ENCODE results near the gene AMD1.
A peak's percentile ranks its signal among the peaks of the same experiment; 100 is the strongest.

The AMD1 gene

GRCh38 chr6:110858016-110858415 is 16.6 kb upstream of the AMD1 start:
- Histone ChIP-seq H3K4me3 (ENCODE audit: low read length) (no peak overlapping the region), H3K9me3 (ENCODE audit: control insufficient read depth, low read length) (no peaks in the 10 kb centered on the region), H3K36me3 (ENCODE audit: control insufficient read depth, insufficient read depth, low read length) (no peaks in the 10 kb centered on the region), H3K27me3 (ENCODE audit: control insufficient read depth, insufficient read depth, low read length) (no peaks in the 10 kb centered on the region), H3K9ac (ENCODE audit: low read length) (no peak overlapping the region), H3K4me1 (ENCODE audit: control insufficient read depth, insufficient read depth, low read length) (no peaks in the 10 kb centered on the region)

GRCh38 chr6:110858562-110859214 is 15.9 kb upstream of the AMD1 start:
- Histone ChIP-seq H3K9ac (ENCODE audit: low read length) (no peak overlapping the region), H3K4me1 (ENCODE audit: control insufficient read depth, insufficient read depth, low read length) (no peaks in the 10 kb centered on the region), H3K4me3 (ENCODE audit: low read length) (no peak overlapping the region)

GRCh38 chr6:110859335-110859792 is 15.2 kb upstream of the AMD1 start:
- H3K36me3 ChIP-seq (ENCODE audit: control insufficient read depth, insufficient read depth, low read length), result no peaks in the 10 kb centered on the region

More at GRCh38 chr6:110858562-110859214, 15.9 kb upstream of the AMD1 start:
- Histone ChIP-seq H3K27me3 (ENCODE audit: control insufficient read depth, insufficient read depth, low read length) (no peaks in the 10 kb centered on the region), H3K9me3 (ENCODE audit: control insufficient read depth, low read length) (no peaks in the 10 kb centered on the region), H3K36me3 (ENCODE audit: control insufficient read depth, insufficient read depth, low read length) (no peaks in the 10 kb centered on the region)

GRCh38 chr6:110864824-110865223 is 9.8 kb upstream of the AMD1 start:
- Histone ChIP-seq H3K4me1 (ENCODE audit: control insufficient read depth, insufficient read depth, low read length) (no peaks in the 10 kb centered on the region), H3K4me3 (ENCODE audit: low read length) (no peak overlapping the region), H3K9ac (ENCODE audit: low read length) (no peak overlapping the region), H3K36me3 (ENCODE audit: control insufficient read depth, insufficient read depth, low read length) (no peaks in the 10 kb centered on the region), H3K27me3 (ENCODE audit: control insufficient read depth, insufficient read depth, low read length) (no peaks in the 10 kb centered on the region), H3K9me3 (ENCODE audit: control insufficient read depth, low read length) (no peaks in the 10 kb centered on the region)

More at GRCh38 chr6:110859335-110859792, 15.2 kb upstream of the AMD1 start:
- Histone ChIP-seq H3K4me3 (ENCODE audit: low read length) (no peak overlapping the region), H3K9me3 (ENCODE audit: control insufficient read depth, low read length) (no peaks in the 10 kb centered on the region), H3K9ac (ENCODE audit: low read length) (no peak overlapping the region), H3K27me3 (ENCODE audit: control insufficient read depth, insufficient read depth, low read length) (no peaks in the 10 kb centered on the region), H3K4me1 (ENCODE audit: control insufficient read depth, insufficient read depth, low read length) (no peaks in the 10 kb centered on the region)

GRCh38 chr6:110874880-110875547 is 429 bp downstream of the AMD1 start:
- Histone ChIP-seq H3K27me3 (ENCODE audit: control insufficient read depth, insufficient read depth, low read length) (no peaks in the 10 kb centered on the region), H3K9ac (ENCODE audit: low read length) (peak overlapping the region; percentile 70), H3K36me3 (ENCODE audit: control insufficient read depth, insufficient read depth, low read length) (no peaks in the 10 kb centered on the region), H3K4me3 (ENCODE audit: low read length) (peak overlapping the region; percentile 91), H3K4me1 (ENCODE audit: control insufficient read depth, insufficient read depth, low read length) (peaks cover 34% of the 10 kb centered on the region), H3K9me3 (ENCODE audit: control insufficient read depth, low read length) (no peaks in the 10 kb centered on the region)

GRCh38 chr6:110875548-110876169 is 1.1 kb downstream of the AMD1 start:
- H3K27me3 ChIP-seq (ENCODE audit: control insufficient read depth, insufficient read depth, low read length), result no peaks in the 10 kb centered on the region
- H3K4me1 ChIP-seq (ENCODE audit: control insufficient read depth, insufficient read depth, low read length), result peaks cover 34% of the 10 kb centered on the region
- no peaks in the 10 kb centered on the region for H3K36me3 ChIP-seq (ENCODE audit: control insufficient read depth, insufficient read depth, low read length)
- peak overlapping the region; percentile 91 for H3K4me3 ChIP-seq (ENCODE audit: low read length)
- H3K9ac ChIP-seq (ENCODE audit: low read length), result peak overlapping the region; percentile 70
- H3K9me3 ChIP-seq (ENCODE audit: control insufficient read depth, low read length), result no peaks in the 10 kb centered on the region

- Histone ChIP-seq H3K4me3 (ENCODE audit: low read length) (peak overlapping the region; percentile 91), H3K9me3 (ENCODE audit: control insufficient read depth, low read length) (no peaks in the 10 kb centered on the region), H3K27me3 (ENCODE audit: control insufficient read depth, insufficient read depth, low read length) (no peaks in the 10 kb centered on the region), H3K4me1 (ENCODE audit: control insufficient read depth, insufficient read depth, low read length) (peaks cover 36% of the 10 kb centered on the region), H3K36me3 (ENCODE audit: control insufficient read depth, insufficient read depth, low read length) (no peaks in the 10 kb centered on the region), H3K9ac (ENCODE audit: low read length) (peak overlapping the region; percentile 70)
Measured at GRCh38 chr6:110876170-110876773, 1.7 kb downstream of the AMD1 start.

GRCh38 chr6:110876806-110877564 is 2.4 kb downstream of the AMD1 start:
- Histone ChIP-seq H3K9me3 (ENCODE audit: control insufficient read depth, low read length) (no peaks in the 10 kb centered on the region), H3K4me1 (ENCODE audit: control insufficient read depth, insufficient read depth, low read length) (peaks cover 42% of the 10 kb centered on the region), H3K36me3 (ENCODE audit: control insufficient read depth, insufficient read depth, low read length) (no peaks in the 10 kb centered on the region), H3K4me3 (ENCODE audit: low read length) (peak overlapping the region; percentile 91), H3K9ac (ENCODE audit: low read length) (peak overlapping the region; percentile 70), H3K27me3 (ENCODE audit: control insufficient read depth, insufficient read depth, low read length) (no peaks in the 10 kb centered on the region)

- Histone ChIP-seq H3K4me3 (ENCODE audit: low read length) (peak overlapping the region; percentile 3), H3K27me3 (ENCODE audit: control insufficient read depth, insufficient read depth, low read length) (no peaks in the 10 kb centered on the region), H3K9ac (ENCODE audit: low read length) (no peak overlapping the region), H3K4me1 (ENCODE audit: control insufficient read depth, insufficient read depth, low read length) (peaks cover 48% of the 10 kb centered on the region), H3K9me3 (ENCODE audit: control insufficient read depth, low read length) (no peaks in the 10 kb centered on the region), H3K36me3 (ENCODE audit: control insufficient read depth, insufficient read depth, low read length) (no peaks in the 10 kb centered on the region)
Measured at GRCh38 chr6:110877569-110877968, 3.0 kb downstream of the AMD1 start.

GRCh38 chr6:110878751-110879522 is 4.4 kb downstream of the AMD1 start:
- peaks cover 49% of the 10 kb centered on the region for H3K4me1 ChIP-seq (ENCODE audit: control insufficient read depth, insufficient read depth, low read length)
- no peaks in the 10 kb centered on the region for H3K36me3 ChIP-seq (ENCODE audit: control insufficient read depth, insufficient read depth, low read length)
- H3K27me3 ChIP-seq (ENCODE audit: control insufficient read depth, insufficient read depth, low read length), result no peaks in the 10 kb centered on the region
- H3K4me3 ChIP-seq (ENCODE audit: low read length), result no peak overlapping the region
- no peaks in the 10 kb centered on the region for H3K9me3 ChIP-seq (ENCODE audit: control insufficient read depth, low read length)
- no peak overlapping the region for H3K9ac ChIP-seq (ENCODE audit: low read length)

GRCh38 chr6:110880651-110881050 is 6.1 kb downstream of the AMD1 start:
- Histone ChIP-seq H3K27me3 (ENCODE audit: control insufficient read depth, insufficient read depth, low read length) (no peaks in the 10 kb centered on the region), H3K36me3 (ENCODE audit: control insufficient read depth, insufficient read depth, low read length) (no peaks in the 10 kb centered on the region), H3K9ac (ENCODE audit: low read length) (no peak overlapping the region), H3K4me3 (ENCODE audit: low read length) (no peak overlapping the region), H3K4me1 (ENCODE audit: control insufficient read depth, insufficient read depth, low read length) (peaks cover 49% of the 10 kb centered on the region), H3K9me3 (ENCODE audit: control insufficient read depth, low read length) (no peaks in the 10 kb centered on the region)

All from mucosa of stomach (tissue), 1 donor.